ENCODE measurements around the gene TGIF2.
A peak's percentile ranks its signal among the peaks of the same experiment; 100 is the strongest.
"Not testable (repeated sequence)": the region's sequence is repeated elsewhere in the genome, so short reads cannot be mapped to it uniquely, and the experiment has no call there.

Gene TGIF2

GRCh38 chr20:36546111-36546736 lies 27.2 kb upstream of the TGIF2 start:
- DNase-seq (ENCODE audit: insufficient read length, low spot score): no peak
- no peak for FAIRE-seq

- FAIRE-seq (no peak), DNase-seq (ENCODE audit: insufficient read length, low spot score) (no peak)
Observed at GRCh38 chr20:36547186-36548005, 26.0 kb upstream of the TGIF2 start.

GRCh38 chr20:36548006-36548315 lies 25.4 kb upstream of the TGIF2 start:
- no peak for FAIRE-seq
- no peak for DNase-seq (ENCODE audit: insufficient read length, low spot score)

DNA sequence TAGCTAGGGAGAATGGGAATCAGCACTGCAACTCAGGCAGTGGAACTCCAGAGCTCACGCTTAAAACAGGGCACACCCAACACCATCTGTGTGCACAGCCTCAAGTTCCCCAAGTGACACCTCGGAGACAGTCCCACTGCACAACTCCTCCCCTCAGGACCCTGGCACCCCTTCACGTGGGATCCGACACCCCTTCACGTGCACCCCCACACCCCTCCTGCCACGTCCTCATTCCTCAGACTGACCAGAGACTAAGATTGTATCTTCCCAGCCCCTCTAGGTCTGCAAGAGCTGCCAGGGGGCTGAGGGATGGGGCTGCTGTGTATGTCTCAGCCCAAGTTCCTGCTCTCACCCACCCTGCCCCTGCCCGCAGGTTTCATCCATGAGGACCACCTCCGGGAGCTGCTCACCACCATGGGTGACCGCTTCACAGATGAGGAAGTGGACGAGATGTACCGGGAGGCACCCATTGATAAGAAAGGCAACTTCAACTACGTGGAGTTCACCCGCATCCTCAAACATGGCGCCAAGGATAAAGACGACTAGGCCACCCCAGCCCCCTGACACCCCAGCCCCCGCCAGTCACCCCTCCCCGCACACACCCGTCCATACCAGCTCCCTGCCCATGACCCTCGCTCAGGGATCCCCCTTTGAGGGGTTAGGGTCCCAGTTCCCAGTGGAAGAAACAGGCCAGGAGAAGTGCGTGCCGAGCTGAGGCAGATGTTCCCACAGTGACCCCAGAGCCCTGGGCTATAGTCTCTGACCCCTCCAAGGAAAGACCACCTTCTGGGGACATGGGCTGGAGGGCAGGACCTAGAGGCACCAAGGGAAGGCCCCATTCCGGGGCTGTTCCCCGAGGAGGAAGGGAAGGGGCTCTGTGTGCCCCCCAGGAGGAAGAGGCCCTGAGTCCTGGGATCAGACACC lies 24.4 kb upstream of the TGIF2 start:
- DNase-seq (ENCODE audit: insufficient read length, low spot score) (no peak), FAIRE-seq (no peak)

DNA sequence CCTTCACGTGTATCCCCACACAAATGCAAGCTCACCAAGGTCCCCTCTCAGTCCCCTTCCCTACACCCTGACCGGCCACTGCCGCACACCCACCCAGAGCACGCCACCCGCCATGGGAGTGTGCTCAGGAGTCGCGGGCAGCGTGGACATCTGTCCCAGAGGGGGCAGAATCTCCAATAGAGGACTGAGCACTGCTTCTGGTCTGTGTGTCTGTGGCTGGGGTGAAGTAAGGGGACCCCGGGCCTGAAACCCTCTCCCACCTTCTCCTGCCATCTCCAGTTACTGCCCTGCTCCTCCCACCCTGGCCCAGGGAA lies 23.8 kb upstream of the TGIF2 start:
- no peak for FAIRE-seq
- no peak for DNase-seq (ENCODE audit: insufficient read length, low spot score)

DNA sequence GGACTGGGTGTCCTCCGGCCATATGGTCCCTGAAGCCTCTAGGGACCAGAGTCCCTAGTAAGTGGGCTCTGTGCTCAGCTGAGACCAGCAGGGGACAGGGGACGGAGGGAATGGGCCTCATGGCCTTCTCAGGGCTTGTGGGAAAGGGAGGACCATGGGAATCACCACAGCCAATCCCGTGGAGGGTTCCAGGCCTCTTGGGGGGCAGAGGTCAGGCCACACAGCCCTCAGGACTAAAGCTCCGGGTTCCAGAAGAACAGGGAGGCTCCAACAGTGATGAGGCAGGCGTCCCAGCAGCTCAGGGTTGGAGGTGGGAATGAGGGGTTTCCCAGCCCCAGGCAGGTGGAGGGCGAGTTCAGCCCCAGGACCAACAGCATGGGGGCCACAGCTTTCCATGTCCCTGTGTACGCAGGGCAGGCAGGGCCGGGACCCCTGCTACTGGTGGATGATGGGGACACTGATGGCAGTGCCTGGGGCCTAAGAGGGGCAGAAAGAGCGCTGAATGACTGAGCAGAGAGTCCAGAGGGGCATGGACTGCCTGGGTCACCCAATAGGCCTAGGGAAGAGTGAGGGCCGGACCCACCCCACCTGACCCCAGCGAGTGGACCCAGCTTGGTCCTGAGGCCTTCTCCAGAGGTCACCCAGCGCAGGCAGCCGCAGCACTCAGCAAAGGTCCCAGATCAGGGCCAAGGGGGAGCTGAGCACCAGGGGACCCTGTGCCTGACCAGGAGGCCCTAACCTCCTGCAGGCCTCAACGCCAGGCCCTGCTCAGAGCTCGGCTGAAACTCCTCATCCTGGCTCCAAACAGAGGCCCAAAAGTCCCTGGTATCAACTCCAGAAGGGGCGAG lies 23.2 kb upstream of the TGIF2 start:
- DNase-seq (ENCODE audit: insufficient read length, low spot score) (no peak), FAIRE-seq (no peak)

- FAIRE-seq: no peak
- no peak for DNase-seq (ENCODE audit: insufficient read length, low spot score)
Observed at GRCh38 chr20:36550790-36551299, 22.6 kb upstream of the TGIF2 start.

- FAIRE-seq: no peak
Observed at GRCh38 chr20:36555248-36555647, 18.1 kb upstream of the TGIF2 start.

DNA sequence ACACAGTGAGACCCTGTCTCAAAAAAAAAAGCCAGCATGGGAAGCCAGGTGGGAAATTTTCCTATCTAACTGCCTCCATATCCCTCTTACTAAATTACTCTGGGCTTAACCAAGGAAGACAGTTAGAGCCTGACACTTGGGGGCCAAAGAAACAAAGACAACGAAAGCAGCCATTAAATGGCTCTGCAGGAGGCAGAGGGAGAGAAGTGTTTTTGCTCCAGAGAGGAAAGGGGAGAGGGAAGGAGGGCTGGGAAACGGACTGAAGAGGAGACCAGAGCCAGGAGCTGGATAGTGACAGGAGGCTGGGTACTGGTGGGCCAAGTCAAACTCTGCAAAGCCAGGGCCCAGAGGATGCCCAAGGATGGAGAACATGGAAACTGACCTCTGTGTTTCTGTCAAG lies 10.7 kb upstream of the TGIF2 start:
- FAIRE-seq: no peak
- no peak for DNase-seq (ENCODE audit: insufficient read length, low spot score)

More at GRCh38 chr20:36555248-36555647, 18.1 kb upstream of the TGIF2 start:
- no peak for DNase-seq (ENCODE audit: insufficient read length, low spot score)

DNA sequence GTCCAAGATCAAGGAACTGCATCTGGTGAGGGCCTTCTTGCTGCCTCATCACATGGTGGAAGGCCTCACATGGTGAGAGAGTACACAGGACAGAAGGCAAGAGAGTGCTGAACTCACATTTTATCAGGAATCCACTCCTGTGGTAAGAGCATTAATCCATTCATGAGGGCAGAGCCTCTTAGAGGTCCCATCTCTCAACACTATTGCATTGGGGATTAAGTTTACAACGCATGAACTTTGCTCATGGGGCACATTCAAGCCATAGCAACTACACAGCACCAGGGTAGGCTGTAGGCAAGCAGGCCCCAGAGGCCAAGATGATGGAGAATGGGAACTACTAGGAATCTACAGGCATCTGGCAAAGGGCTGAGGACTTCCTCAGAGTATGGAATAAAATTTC lies 10.0 kb upstream of the TGIF2 start:
- DNase-seq (ENCODE audit: insufficient read length, low spot score) (no peak), FAIRE-seq (no peak)

- FAIRE-seq; DNase-seq (ENCODE audit: insufficient read length, low spot score): not testable (repeated sequence)
Observed at GRCh38 chr20:36564078-36564725, 9.2 kb upstream of the TGIF2 start.

DNA sequence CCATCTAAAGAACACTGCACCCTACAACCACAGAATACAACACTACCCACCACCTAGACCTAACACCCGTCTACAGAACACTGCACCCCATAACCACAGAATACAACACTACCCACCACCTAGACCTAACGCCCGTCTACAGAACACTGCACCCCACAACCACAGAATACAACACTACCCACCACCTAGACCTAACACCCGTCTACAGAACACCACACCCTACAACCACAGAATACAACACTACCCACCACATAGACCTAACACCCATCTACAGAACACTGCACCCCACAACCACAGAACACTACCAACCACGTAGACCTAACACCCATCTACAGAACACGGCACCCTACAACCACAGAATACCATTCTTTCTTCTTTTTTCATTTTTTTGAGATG lies 8.7 kb upstream of the TGIF2 start:
- not testable (repeated sequence) for FAIRE-seq

DNA sequence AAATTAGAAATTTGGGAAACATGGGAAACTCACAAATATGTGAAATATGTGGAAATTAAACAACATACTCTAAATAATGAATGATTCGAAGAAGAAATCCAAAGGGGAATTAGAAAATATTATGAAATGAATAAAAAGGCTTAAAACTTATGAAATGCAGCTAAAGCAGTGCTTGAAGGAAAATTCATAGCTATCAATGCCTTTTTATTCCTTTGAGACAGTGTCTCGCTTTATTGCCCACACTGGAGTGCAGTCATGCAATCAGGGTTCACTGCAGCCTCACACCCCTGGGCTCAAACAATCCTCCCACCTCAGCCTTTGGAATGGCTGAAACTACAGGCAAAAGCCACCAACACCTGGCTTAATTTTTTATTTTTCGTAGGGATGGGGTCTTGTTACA lies 7.9 kb upstream of the TGIF2 start:
- no peak for DNase-seq (ENCODE audit: insufficient read length, low spot score)
- FAIRE-seq: no peak

More for the DNA sequence above, 8.7 kb upstream of the TGIF2 start:
- DNase-seq (ENCODE audit: insufficient read length, low spot score): not testable (repeated sequence)

DNA sequence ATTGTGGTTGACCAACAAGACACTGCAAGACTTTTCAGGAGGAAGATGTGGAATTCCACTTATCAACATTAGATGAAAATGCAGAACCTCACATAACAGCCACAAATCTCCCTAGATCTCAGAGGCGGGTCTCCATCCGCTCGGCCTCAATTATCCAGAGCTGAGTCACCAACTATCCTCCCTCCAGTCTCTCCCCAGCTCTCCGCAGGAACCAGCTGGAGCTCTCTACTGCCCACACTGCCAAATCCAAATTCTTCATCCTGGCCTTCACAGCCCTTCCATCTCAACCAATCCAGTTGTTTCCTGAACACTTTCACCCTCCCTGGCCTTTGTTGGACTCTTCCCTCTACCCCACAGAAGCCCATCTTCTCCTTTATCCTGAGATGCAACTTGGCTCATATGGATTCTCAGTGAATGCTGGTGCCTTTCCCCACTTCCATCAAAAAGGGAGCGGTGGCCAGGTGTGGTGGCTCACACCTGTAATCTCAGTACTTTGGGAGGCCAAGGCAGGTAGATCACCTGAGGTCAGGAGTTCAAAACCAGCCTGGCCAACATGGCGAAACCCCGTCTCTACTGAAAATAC lies 3.5 kb upstream of the TGIF2 start:
- no peak for FAIRE-seq

DNA sequence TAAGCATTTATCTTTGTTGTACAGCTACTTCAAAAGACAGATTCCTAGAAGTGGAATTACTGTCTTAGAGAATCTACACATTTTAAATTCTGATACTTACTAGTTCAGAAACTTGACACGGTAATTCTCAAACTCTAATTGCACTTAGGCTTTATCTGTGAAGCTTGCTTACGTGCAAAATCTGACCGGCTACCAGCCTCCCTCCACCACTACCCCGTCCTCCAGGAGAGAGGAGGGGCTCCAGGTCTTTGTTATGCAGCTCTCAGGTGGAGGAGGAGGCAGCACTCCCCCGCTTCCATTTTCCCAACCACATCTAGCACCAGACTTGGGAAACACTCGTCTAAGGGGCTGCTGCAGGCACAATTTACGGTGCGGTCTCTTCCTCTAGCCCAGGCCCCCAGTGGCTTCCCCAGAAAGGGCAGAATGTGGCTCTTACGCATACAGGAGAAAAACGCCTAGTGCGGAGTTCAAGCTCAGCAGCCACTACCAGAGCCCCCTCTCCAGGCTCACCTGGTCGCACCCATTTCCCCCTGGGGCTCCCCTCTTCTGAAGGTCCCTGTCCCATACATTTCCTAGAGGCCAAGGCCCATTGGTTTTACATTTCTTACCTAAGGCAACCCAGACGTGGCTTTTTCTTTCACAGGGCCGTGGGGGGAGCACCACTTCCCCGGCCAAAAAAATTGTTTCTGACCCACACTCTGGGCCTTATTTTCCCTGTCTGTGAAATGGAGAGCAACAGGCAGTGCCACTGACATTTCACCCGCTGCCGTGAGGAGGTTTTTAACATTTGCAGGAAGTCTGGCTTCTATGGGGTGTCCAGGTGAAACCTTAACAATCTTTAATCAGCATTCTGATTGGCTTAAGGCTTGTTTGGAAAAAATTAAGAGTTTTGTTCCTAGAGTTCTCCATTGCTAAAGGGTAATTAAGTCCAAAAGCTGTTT lies 1.6 kb upstream of the TGIF2 start:
- peak; percentile 28 for FAIRE-seq
- DNase-seq (ENCODE audit: insufficient read length, low spot score): no peak

More for the DNA sequence above, 3.5 kb upstream of the TGIF2 start:
- DNase-seq (ENCODE audit: insufficient read length, low spot score): no peak

DNA sequence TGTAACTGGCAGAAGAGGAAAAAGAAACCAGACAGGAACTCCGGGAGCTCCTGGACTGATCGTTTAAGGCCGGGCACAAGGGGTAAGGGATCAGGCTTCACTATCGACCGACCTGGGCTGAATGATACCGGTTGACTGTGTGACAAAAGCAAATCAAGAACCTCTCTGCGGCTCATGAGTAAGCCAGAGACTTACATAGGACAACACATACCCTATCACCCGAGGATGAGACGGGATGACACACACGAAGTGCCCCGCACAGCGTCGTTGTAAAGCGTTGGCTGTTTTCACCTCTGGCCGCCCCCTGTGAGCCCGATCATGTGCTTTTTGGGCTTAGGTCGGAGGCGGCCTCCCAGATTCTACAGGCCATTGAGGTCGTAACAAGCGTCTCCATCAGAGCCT lies 695 bp upstream of the TGIF2 start:
- DNase-seq (ENCODE audit: insufficient read length, low spot score) (peak; percentile 44), FAIRE-seq (no peak)

- no peak for FAIRE-seq
- peak; percentile 34 for DNase-seq (ENCODE audit: insufficient read length, low spot score)
Observed at GRCh38 chr20:36573798-36574365, 485 bp downstream of the TGIF2 start.

All from GM19239 (cell line).